ENCODE measurements around the gene PTPN14.
A peak's percentile ranks its signal among the peaks of the same experiment; 100 is the strongest.
"Not testable (repeated sequence)": the region's sequence is repeated elsewhere in the genome, so short reads cannot be mapped to it uniquely, and the experiment has no call there.

Gene PTPN14

DNA sequence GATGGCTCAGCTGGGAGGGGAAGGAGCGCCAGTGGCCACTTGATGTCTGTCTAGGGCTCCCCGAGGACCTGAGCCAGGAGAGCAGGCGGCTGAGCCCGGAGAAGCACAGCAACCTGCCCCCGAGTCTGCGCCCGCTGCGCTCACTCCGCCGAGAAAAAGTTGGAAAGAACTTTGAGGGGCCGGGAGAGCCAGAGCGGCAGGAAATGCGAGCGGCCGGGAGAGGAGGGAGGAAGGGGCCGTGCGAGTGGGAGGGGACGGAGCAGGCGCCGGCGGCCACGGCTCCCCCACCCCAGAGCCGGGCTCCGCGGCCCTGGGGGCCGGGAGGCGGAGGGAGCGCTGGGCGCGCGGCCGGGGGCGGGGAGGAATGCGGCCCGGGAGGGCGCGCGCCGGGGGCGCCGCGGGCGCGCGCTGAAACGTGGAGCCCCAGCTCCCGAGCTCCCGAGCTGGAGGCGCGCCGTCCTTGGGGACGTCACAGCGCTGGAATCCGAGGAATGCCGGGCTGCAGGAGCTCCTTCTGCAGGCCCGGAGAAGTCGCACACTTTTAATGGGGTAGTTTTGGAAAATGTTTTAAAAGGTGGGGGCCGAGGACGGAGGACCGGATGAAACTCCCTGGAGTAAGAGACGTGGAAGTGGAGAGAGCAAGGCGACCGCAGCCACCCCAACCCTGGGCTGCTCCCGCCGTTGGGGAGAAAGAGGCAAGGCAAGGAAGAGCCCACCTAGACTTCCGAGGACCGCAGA is at the start of gene PTPN14:
PTPN14 (minus strand) TSS at position 167 of the 738 bp plus-strand sequence. CDS start 86,799 bp downstream, outside the sequence.
- peak within 1 kb of the TSS; percentile 84 for H3K4me3 ChIP-seq (ENCODE audit: low read depth, low read length)
- peak within 1 kb of the TSS; percentile 92 for H3K27ac ChIP-seq (ENCODE audit: low read depth, low read length)

DNA sequence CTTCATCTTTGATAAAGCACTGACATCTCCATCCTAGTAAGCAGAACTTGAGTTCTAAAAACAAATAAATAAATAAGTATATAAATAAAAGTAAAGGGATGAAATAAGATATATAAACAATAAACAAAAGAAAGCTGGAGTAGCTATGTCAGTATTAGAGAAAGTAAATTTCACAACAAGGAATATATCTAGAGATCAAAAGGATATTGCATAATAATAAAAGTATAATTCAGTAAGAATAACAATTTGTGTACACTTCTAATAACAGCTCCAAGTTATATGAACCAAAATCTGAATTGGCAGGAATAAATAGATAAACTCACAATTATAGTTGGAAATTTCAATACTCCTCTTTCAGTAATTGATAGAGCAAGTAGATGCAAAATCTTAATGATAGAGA is 41.8 kb upstream of the PTPN14 start:
- no peak overlapping the region for H2AFZ ChIP-seq (ENCODE audit: low read length, unreplicated experiment)
- H3K36me3 ChIP-seq (ENCODE audit: insufficient read depth, low read length) = no peaks in the 10 kb centered on the region
- no peak overlapping the region for H3K4me3 ChIP-seq (ENCODE audit: low read depth, low read length)
- H3K27me3 ChIP-seq (ENCODE audit: insufficient read depth, low read length) = no peaks in the 10 kb centered on the region
- no peaks in the 10 kb centered on the region for H3K79me2 ChIP-seq (ENCODE audit: control insufficient read depth, insufficient read depth, low read length, unreplicated experiment)
- no peaks in the 10 kb centered on the region for H3K4me1 ChIP-seq (ENCODE audit: control insufficient read depth, insufficient read depth, low read length, unreplicated experiment)
- no peak overlapping the region for H3K27ac ChIP-seq (ENCODE audit: low read depth, low read length)

More for the DNA sequence above, at the start of gene PTPN14:
- Histone ChIP-seq H3K36me3 (ENCODE audit: insufficient read depth, low read length) (no peaks in the 10 kb centered on the region), H3K79me2 (ENCODE audit: control insufficient read depth, insufficient read depth, low read length, unreplicated experiment) (peaks cover 49% of the 10 kb centered on the region), H2AFZ (ENCODE audit: low read length, unreplicated experiment) (peak within 1 kb of the TSS; percentile 78), H3K27me3 (ENCODE audit: insufficient read depth, low read length) (no peaks in the 10 kb centered on the region), H3K4me1 (ENCODE audit: control insufficient read depth, insufficient read depth, low read length, unreplicated experiment) (peaks cover 42% of the 10 kb centered on the region)

DNA sequence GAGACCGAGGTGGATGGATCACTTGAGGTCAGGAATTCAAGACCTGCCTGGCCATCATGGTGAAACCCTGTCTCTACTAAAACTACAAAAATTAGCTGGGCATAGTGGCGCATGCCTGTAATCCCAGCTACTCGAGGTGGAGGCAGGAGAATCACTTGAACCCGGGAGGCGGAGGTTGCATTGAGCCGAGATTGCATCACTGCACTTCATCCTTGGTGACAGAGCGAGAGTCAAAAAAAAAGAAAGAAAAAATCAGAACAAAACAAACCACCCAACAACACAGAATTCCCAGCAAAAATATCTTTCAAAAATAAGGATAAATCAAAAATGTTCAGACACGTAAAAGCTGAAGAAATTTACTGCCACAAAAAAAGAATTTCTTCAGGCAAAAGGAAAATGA is 40.5 kb upstream of the PTPN14 start:
- not testable (repeated sequence) for H3K27ac ChIP-seq (ENCODE audit: low read depth, low read length); H3K27me3 ChIP-seq (ENCODE audit: insufficient read depth, low read length); H3K4me3 ChIP-seq (ENCODE audit: low read depth, low read length); H3K4me1 ChIP-seq (ENCODE audit: control insufficient read depth, insufficient read depth, low read length, unreplicated experiment); H3K36me3 ChIP-seq (ENCODE audit: insufficient read depth, low read length); H2AFZ ChIP-seq (ENCODE audit: low read length, unreplicated experiment); H3K79me2 ChIP-seq (ENCODE audit: control insufficient read depth, insufficient read depth, low read length, unreplicated experiment)

DNA sequence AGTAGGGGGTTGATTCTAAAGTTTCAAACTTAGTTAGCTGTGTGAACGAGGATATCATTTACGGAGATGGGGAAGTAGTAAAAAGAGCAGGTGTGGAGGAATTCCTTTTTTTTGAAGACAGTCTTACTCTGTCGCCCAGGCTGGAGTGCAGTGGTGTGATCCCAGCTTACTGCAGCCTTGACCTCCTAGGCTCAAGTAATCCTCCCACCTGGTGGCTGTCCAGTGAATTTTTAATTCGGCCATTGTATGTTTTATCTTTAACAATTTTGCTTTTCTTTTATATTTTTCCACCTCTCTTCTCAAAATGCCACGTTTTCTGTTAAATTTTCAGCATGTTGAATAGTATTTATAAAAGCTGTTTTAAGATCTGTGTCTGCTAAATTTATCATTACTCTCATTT is 39.3 kb upstream of the PTPN14 start:
- no peak overlapping the region for H3K27ac ChIP-seq (ENCODE audit: low read depth, low read length)
- H3K79me2 ChIP-seq (ENCODE audit: control insufficient read depth, insufficient read depth, low read length, unreplicated experiment) = no peaks in the 10 kb centered on the region
- no peak overlapping the region for H3K4me3 ChIP-seq (ENCODE audit: low read depth, low read length)
- H3K27me3 ChIP-seq (ENCODE audit: insufficient read depth, low read length) = no peaks in the 10 kb centered on the region
- H2AFZ ChIP-seq (ENCODE audit: low read length, unreplicated experiment) = no peak overlapping the region
- no peaks in the 10 kb centered on the region for H3K4me1 ChIP-seq (ENCODE audit: control insufficient read depth, insufficient read depth, low read length, unreplicated experiment)
- H3K36me3 ChIP-seq (ENCODE audit: insufficient read depth, low read length) = no peaks in the 10 kb centered on the region

DNA sequence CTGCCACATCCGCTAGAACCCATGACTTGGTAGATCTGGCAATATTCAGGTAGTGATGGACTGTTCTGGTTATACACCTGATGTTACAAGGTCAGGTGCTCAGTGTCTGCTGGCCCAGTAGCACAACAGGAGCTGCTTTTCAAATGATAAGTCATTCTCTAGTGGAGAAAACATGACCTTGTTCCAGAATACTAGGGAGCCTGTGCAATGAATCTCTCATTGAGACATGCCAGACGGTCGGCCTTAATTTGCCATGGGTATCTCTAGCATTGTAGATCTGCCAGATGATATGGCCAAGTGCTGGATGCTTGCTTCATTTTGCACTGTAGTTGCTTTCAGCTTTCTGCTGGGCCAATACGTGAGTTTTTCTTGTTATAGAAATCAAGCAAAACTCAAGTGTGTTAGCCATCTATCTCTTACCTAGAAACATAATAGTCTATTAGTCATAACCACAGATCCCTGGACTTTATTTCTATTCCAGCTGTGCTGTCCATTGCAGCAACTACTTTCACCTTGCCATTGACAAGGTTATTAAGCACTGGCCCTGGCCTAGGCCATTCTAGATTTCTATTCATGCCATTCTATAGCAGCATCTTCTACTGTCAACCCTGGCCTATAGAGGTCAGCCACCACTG is 37.7 kb upstream of the PTPN14 start:
- Histone ChIP-seq H3K36me3 (ENCODE audit: insufficient read depth, low read length) (no peaks in the 10 kb centered on the region), H3K79me2 (ENCODE audit: control insufficient read depth, insufficient read depth, low read length, unreplicated experiment) (no peaks in the 10 kb centered on the region), H3K4me1 (ENCODE audit: control insufficient read depth, insufficient read depth, low read length, unreplicated experiment) (peaks cover 10% of the 10 kb centered on the region), H3K27me3 (ENCODE audit: insufficient read depth, low read length) (no peaks in the 10 kb centered on the region), H3K27ac (ENCODE audit: low read depth, low read length) (no peak overlapping the region), H3K4me3 (ENCODE audit: low read depth, low read length) (no peak overlapping the region), H2AFZ (ENCODE audit: low read length, unreplicated experiment) (no peak overlapping the region)

DNA sequence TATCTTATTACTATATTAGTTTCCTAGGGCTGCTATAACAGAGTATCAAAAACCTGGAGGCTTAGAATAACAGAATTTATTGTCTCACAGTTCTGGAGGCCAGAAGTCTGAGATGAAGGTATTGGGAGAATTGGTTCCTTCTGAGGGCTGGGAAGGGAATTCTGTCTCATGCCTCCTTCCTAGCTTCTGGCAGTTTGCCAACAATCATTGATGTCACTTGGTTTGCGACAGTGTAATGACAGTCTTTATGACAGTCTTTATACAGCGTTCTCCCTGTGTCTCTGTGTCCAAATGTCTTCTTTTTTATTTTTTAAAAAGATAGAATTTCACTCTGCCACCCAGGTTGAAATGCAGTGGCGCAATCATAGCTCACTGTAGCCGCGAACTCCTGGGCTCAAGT is 35.8 kb upstream of the PTPN14 start:
- no peaks in the 10 kb centered on the region for H3K27me3 ChIP-seq (ENCODE audit: insufficient read depth, low read length)
- peaks cover 27% of the 10 kb centered on the region for H3K4me1 ChIP-seq (ENCODE audit: control insufficient read depth, insufficient read depth, low read length, unreplicated experiment)
- H3K4me3 ChIP-seq (ENCODE audit: low read depth, low read length) = no peak overlapping the region
- H3K27ac ChIP-seq (ENCODE audit: low read depth, low read length) = no peak overlapping the region
- H3K79me2 ChIP-seq (ENCODE audit: control insufficient read depth, insufficient read depth, low read length, unreplicated experiment) = no peaks in the 10 kb centered on the region
- H2AFZ ChIP-seq (ENCODE audit: low read length, unreplicated experiment) = no peak overlapping the region
- no peaks in the 10 kb centered on the region for H3K36me3 ChIP-seq (ENCODE audit: insufficient read depth, low read length)

DNA sequence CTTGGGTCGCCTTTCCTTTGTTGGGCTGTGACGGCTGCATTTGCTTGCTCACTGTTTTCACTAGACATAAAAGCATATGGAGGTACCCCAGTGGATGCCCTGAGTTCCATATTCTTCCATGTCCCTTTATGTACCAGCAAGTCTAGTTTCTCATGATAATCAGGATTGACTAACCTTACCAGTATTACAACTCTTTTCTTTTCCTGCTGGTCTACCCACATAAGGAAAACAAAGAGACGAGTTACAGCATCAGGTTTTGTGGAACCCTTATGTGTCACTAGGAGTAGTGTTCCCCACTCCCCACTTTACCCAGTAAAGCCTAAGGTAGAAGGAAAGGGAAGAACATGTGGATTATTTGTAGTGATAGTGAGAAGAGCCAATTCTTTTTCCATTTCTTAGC is 35.2 kb upstream of the PTPN14 start:
- H3K79me2 ChIP-seq (ENCODE audit: control insufficient read depth, insufficient read depth, low read length, unreplicated experiment) = no peaks in the 10 kb centered on the region
- no peak overlapping the region for H3K27ac ChIP-seq (ENCODE audit: low read depth, low read length)
- H3K4me1 ChIP-seq (ENCODE audit: control insufficient read depth, insufficient read depth, low read length, unreplicated experiment) = peaks cover 33% of the 10 kb centered on the region
- no peaks in the 10 kb centered on the region for H3K27me3 ChIP-seq (ENCODE audit: insufficient read depth, low read length)
- H2AFZ ChIP-seq (ENCODE audit: low read length, unreplicated experiment) = no peak overlapping the region
- no peaks in the 10 kb centered on the region for H3K36me3 ChIP-seq (ENCODE audit: insufficient read depth, low read length)
- no peak overlapping the region for H3K4me3 ChIP-seq (ENCODE audit: low read depth, low read length)

DNA sequence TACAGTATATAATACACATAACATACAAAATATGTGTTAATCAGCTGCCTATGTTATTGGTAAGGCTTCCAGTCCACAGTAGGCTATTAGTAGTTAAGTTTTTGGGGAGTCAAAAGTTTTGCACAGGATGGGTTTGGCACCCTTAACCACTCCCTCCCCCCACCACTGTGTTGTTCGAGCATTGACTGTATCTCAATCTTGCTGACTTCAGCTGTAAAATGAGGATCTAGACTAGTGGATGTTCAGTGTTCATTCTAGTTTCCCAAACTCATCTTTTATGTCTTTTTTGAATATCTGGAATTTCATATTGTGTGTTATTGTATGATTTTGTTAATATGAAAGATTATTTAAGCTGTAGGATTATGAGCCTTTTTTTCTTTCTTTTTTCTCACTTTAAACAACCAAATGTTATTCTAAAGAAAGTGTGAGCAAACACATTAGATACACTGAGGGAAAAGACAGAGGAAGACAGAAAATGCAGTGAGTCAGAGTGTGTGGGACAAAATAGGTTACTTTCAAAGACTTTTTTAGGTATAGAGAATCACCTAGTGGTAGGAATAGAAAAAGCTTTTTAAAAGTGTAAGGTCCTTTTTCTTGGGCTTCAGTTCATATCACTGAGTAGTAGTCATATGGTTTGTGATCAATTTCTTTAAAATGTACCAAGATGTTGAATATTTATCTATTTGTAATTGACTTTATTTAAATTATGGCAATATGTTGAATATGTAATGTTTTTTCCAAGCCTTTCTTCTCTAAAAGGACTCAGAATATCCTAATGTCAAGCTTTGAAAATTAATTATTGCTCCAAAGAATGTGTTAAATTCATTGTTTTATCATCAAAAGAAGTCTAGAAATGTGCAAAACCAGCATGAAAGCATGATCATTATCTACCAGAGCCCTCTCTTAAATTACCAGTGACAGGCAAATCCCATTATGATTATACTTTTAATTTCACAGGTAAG is 33.7 kb upstream of the PTPN14 start:
- Histone ChIP-seq H3K4me1 (ENCODE audit: control insufficient read depth, insufficient read depth, low read length, unreplicated experiment) (peaks cover 45% of the 10 kb centered on the region), H3K36me3 (ENCODE audit: insufficient read depth, low read length) (no peaks in the 10 kb centered on the region), H3K27ac (ENCODE audit: low read depth, low read length) (peak overlapping the region; percentile 53), H3K79me2 (ENCODE audit: control insufficient read depth, insufficient read depth, low read length, unreplicated experiment) (no peaks in the 10 kb centered on the region), H3K4me3 (ENCODE audit: low read depth, low read length) (no peak overlapping the region), H3K27me3 (ENCODE audit: insufficient read depth, low read length) (no peaks in the 10 kb centered on the region), H2AFZ (ENCODE audit: low read length, unreplicated experiment) (peak overlapping the region; percentile 50)

DNA sequence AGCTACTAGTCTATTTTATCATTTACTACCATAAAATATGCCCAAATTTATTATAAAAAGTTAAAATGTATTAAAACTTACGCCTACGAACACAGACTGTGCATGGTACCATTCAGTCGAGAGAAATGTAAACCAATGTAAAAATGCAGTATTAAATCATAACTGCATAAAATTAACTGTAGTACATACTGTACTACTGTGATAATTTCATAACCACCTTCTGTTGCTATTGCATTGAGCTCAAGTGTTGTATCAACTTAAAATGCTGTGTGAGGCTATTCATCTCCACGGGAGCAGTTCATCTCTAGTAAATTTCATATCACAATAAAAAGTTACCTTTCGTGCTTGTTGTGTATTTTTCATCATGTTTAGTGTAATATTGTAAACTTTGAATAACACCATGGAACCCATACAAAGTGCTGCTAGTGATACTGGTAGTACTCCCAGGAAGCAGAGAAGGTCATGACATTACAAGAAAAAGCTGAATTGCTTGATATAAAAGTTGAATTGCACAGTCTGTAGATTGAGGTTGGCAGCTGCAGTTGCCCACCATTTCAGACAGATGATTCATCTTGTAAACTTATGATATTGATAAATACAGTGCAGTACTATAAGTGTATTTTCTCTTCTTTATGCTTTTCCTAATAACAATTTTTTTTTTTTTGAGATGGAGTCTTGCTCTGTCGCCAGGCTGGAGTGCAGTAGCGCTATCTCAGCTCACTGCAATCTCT is 32.6 kb upstream of the PTPN14 start:
- no peak overlapping the region for H2AFZ ChIP-seq (ENCODE audit: low read length, unreplicated experiment)
- no peaks in the 10 kb centered on the region for H3K79me2 ChIP-seq (ENCODE audit: control insufficient read depth, insufficient read depth, low read length, unreplicated experiment)
- peaks cover 45% of the 10 kb centered on the region for H3K4me1 ChIP-seq (ENCODE audit: control insufficient read depth, insufficient read depth, low read length, unreplicated experiment)
- H3K4me3 ChIP-seq (ENCODE audit: low read depth, low read length) = no peak overlapping the region
- H3K27ac ChIP-seq (ENCODE audit: low read depth, low read length) = peak overlapping the region; percentile 53
- no peaks in the 10 kb centered on the region for H3K27me3 ChIP-seq (ENCODE audit: insufficient read depth, low read length)
- H3K36me3 ChIP-seq (ENCODE audit: insufficient read depth, low read length) = no peaks in the 10 kb centered on the region

DNA sequence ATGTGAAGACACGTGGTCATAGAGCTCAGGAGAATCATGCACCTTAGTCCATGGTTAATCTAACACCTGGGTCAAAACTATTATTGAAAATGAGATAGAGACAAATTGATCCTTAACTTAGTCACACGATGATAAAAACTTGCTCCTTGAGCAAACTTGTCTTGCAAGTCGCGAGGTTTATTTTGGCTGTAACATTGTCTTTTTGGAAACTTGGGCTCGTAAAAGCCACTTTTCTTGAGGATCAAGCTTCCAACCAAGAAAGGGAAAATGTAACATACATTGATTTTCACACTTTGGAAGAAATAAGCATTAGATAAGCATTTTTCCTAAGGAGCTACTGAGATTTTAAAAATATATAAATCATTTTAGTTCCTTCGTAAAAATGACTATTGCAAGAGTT is 31.7 kb upstream of the PTPN14 start:
- no peaks in the 10 kb centered on the region for H3K27me3 ChIP-seq (ENCODE audit: insufficient read depth, low read length)
- no peak overlapping the region for H2AFZ ChIP-seq (ENCODE audit: low read length, unreplicated experiment)
- H3K36me3 ChIP-seq (ENCODE audit: insufficient read depth, low read length) = no peaks in the 10 kb centered on the region
- H3K4me1 ChIP-seq (ENCODE audit: control insufficient read depth, insufficient read depth, low read length, unreplicated experiment) = peaks cover 45% of the 10 kb centered on the region
- H3K79me2 ChIP-seq (ENCODE audit: control insufficient read depth, insufficient read depth, low read length, unreplicated experiment) = no peaks in the 10 kb centered on the region
- no peak overlapping the region for H3K4me3 ChIP-seq (ENCODE audit: low read depth, low read length)
- H3K27ac ChIP-seq (ENCODE audit: low read depth, low read length) = peak overlapping the region; percentile 27; the same call in 1 of the 2 replicates

Measured in ACC112 (cell line).